AG09319 (cell line): ENCODE results near the gene KRTAP3-3.
"Not testable (repeated sequence)": the region's sequence is repeated elsewhere in the genome, so short reads cannot be mapped to it uniquely, and the experiment has no call there.

Experiments
- DNase-seq: peaks from one replicate; pipeline ENCODE4 v3.0.0-alpha.2; 2010; ENCODE audit warnings: low read depth; ENCODE audit errors: extremely low read depth
- CTCF ChIP-seq: IDR thresholded peaks from 2 replicates; pipeline ENCODE4 v1.5.1; 2011; ENCODE audit warnings: low read depth, mild to moderate bottlenecking, inconsistent platforms, low read length, moderate library complexity

KRTAP3-3 gene

DNA sequence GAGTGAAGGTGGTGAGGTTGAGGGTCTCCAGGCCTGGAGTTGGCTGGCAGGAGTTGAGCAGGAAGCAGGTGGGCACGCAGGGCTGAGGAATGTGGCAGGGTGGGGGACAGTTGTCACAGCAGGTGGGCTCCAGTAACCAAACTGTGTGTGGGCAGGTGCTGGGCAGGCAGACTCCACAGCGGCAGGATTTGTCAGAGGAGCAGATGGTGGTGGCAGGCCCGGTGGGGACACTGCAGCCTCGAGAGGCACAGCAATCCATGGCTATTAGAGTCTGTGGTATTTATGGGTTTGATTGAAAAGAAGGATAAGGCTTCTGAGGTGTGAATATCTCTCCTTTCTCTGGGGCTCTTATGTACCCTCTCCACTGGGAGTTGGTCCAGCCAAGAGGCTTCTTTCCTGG lies at the start of gene KRTAP3-3:
KRTAP3-3 (minus strand) TSS at position 326 of the 400 bp plus-strand sequence; CDS start at position 259, 67 bp downstream.
- DNase-seq, result no peak

GRCh38 chr17:41042953-41043352 lies 49.0 kb upstream of the KRTAP3-3 start:
- DNase-seq, result no peak
- no peak for TF ChIP-seq CTCF

More for the DNA sequence above, at the start of gene KRTAP3-3:
- TF ChIP-seq CTCF, result no peak

DNA sequence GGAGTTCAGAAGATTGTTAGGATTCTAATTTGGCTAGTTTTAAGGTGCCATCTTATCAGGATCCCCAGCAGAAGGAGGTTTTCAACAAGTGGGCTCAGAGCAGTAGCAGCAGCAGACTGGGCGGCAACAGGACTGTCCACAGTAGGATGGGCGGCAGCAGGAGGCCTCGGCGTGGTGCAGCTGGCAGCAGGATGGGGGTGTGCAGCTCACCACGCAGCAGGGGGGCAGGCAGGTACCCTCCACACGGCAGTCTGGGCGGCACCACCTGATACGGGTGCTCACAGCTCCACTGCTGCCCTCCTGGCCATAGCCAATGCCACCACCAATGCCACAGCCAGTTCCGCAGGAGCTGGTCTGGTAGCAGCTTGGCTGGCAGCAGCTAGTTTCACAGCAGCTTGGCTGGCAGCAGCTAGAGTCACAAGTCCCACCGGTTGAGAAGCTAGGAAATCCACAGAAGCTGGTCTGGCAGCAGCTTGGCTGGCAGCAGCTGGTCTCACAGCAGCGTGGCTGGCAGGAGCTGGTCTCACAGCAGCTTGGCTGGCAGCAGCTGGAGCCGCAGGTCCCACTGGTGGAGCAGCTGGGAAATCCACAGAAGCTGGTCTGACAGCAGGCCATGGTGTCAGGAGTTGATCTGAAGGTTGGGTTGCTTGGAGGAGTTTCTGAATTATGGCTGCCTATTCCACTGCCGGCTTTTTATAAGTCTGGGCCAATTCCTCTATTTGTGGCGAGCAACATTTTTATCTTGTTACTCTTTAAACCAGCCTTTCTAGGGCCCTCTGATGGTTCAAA lies 47.0 kb upstream of the KRTAP3-3 start, which contains the start of gene KRTAP1-1:
KRTAP1-1 (minus strand) TSS at position 668 of the 789 bp plus-strand sequence; CDS start at position 615, 53 bp downstream.
- not testable (repeated sequence) for DNase-seq

DNA sequence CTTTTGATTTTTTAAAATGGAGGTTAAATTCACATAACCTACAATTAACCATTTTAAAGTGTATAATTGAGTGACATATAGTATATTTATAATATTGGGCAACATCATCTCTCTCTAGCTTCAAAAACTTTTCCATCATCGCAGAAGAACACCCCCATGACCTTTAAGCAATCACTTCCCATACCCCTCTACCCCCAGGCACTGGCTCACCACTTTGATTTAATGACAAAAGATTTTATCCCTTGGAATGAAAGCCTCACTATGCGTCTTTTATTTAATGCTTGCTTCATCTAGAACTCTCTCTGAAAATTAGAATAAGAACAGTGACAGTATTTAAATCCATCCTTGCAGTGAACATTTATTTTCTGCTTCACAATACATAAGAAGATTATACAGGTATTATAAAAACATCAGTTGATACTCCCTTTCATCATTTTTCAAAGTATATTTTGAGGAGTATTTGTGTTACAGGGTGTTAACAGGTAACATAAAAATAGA lies 43.9 kb upstream of the KRTAP3-3 start:
- DNase-seq, result no peak
- no peak for TF ChIP-seq CTCF

DNA sequence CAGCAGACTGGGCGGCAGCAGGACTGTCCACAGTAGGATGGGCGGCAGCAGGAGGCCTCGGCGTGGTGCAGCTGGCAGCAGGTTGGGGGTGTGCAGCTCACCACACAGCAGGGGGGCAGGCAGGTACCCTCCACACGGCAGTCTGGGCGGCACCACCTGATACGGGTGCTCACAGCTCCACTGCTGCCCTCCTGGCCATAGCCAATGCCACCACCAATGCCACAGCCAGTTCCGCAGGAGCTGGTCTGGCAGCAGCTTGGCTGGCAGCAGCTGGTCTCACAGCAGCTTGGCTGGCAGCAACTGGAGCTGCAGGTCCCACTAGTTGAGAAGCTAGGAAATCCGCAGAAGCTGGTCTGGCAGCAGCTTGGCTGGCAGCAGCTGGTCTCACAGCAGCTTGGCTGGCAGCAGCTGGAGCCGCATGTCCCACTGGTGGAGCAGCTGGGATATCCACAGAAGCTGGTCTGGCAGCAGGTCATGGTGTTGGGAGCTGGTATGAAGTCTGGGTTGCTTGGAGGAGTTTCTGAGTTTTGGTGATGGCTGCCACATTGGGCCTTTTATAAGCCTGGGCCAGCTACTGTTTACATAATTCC lies 40.5 kb upstream of the KRTAP3-3 start, which contains the start of gene KRTAP1-3:
KRTAP1-3 (minus strand) TSS at position 529 of the 590 bp plus-strand sequence; CDS start at position 476, 53 bp downstream.
- not testable (repeated sequence) for DNase-seq

DNA sequence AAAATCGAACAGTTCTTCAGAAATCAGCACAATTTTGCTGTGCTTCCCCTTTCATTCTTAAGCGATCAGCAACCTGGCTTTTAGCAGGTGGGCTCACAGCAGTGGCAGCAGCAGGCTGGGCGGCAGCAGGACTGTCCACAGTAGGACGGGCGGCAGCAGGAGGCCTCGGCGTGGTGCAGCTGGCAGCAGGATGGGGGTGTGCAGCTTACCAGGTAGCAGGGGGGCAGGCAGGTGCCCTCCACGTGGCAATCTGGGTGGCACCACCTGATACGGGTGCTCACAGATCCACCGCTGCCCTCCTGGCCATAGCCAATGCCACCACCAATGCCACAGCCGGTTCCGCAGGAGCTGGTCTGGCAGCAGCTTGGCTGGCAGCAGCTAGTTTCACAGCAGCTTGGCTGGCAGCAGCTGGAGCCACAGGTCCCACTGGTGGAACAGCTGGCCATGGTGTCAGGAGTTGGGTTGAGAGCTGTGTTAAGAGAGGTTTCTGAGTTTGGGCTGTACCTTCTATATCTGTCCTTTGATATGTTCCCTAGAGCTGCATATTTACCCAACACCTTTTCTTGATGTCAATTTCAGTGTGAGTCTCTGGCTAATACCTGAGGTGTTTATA lies 35.8 kb upstream of the KRTAP3-3 start, which contains the start of gene KRTAP1-4:
KRTAP1-4 (minus strand) TSS at position 563 of the 613 bp plus-strand sequence; CDS start at position 446, 117 bp downstream.
- TF ChIP-seq CTCF, result no peak
- no peak for DNase-seq

- peak; percentile 81 for DNase-seq
- TF ChIP-seq CTCF, result no peak
Measured at GRCh38 chr17:41026715-41027471, 32.9 kb upstream of the KRTAP3-3 start, which contains the start of gene KRTAP1-5. Gene KRTAP1-5 (minus strand): TSS chr17:41027208. CDS start chr17:41027155, 53 bp downstream.
